ENCODE measurements around the gene ETHE1.
"Not testable (repeated sequence)": the region's sequence is repeated elsewhere in the genome, so short reads cannot be mapped to it uniquely, and the experiment has no call there.

Gene ETHE1

DNA sequence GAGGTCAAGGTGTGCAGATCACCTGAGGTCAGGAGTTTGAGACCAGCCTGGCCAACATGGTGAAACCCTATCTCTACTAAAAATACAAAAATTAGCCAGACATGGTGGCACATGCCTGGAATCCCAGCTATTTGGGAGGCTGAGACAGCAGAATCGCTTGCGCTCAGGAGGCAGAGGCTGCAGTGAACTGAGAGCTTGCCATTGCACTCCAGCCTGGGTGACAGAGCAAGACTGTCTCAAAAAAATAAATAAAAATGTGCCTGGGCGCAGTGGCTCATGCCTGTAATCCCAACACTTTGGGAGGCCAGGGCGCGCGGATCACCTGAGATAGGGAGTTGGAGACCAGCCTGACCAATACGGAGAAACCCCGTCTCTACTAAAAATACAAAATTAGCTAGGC lies 3.3 kb downstream of the ETHE1 start:
- not testable (repeated sequence) for DNase-seq

DNA sequence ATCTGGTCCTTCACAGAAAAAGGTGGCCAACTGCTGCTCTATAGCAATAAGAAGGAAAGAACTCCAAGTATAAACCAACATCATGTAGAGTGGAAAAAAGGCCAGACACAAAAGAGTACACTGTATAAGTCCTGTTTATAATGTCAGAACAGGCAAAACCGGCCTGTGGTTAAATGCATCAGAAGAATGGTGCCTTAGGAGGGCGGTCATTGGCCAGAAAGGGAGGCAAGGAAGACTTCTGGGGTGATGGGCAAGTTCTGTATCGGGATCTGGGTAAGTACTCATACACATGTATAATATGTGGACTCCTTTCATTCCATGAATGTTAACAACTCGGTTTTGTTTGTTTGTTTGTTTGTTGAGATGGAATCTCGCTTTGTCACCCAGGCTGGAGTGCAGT lies 4.1 kb downstream of the ETHE1 start:
- no peak for DNase-seq

DNA sequence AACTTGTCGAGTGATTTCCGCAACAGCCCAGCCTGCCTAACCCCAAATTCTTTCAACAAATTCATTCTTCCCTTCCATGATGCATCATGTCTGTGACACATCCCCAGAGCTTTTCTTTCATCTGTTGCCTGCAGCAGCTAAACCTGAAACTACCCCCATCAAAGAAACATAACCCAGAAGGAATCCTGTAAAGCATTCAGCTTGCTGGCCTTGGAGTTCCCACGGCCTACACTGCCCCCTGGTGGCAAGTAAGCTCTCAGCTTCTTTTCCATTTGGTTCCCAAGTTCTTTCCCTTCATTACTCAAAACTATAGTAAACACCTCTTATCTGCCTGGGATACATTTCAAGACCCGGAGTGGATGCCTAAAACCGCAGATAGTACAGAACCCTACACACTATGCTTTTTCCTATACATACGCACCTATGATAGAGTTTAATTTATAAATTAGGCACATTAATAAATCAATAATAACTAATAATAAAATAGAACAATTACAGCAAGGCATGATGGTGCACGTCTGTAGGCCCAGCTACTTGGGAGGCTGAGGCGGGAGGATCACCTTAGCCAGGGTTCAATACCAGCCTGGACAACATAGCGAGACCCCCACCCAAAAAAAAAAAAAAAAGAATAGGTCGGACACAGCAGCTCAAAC lies 7.4 kb downstream of the ETHE1 start:
- peak; percentile 80 for DNase-seq

DNA sequence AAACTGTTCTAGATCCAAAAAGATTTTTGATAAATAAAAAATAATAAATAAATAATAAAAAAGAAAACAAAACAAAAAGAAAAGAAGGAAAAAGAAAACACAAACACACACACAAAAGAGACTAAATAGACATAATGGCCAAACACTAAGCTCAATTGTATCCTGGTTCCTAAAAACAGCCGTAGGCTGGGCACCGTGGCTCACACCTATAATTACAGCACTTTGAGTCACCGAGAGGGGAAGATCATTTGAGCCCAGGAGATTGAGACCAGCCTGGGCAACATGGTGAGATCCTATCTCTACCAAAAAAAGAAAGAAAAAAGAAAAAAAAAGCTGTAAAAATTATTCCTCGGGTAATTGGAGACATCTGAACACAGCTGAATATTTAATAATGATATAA lies 8.9 kb downstream of the ETHE1 start:
- DNase-seq: no peak

DNA sequence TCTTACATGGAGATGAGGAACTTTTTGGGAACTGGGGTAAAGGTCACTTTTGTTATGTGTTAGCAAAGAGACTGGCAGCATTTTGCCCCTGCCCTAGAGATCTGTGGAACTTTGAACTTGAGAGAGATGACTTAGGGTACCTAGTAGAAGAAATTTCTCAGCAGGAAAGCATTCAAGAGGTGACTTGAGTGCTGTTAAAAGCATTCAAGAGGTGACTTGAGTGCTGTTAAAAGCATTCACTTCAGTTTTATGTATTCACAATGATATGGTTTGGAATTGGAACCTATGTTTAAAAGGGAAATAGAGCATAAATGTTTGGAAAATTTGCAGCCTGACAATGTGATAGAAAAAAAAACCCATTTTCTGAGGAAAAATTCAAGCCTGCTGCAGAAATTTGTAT lies 14.6 kb downstream of the ETHE1 start:
- not testable (repeated sequence) for DNase-seq

DNA sequence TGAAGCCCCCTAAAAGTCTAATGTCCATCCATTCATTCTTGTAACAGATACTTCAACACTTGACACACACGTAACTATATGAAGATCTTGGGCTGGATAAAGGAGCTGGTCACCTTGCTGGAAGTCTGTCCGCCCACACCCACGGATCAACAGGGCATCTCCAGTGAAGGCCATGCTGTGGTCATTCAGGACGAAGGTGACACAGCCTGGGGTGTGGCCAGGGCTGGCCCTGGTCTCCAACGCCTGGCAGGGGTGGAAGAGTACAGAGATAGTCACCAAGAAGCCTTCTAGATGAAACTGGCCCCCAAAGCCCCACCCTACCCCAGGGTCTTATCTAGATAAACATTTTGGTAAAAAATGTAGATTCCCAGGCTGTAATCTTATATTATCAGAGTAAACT lies 15.7 kb downstream of the ETHE1 start:
- no peak for DNase-seq

DNA sequence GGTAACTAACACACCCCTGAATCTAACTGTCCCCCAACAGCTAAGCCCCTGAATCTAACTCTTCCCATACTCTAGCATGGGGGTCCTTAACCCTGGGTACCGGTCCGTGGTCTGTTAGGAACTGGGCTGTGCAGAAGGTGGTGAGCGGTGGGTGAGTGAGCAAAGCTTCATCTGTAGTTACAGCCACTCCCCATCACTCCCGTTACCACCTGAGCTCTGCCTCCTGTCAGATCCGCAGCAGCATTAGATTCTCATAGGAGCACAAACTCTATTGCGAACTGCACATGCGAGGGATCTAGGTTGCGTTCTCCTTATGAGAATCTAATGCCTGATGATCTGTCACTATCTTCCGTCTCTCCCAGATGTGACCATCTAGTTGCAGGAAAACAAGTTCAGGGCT lies 16.3 kb downstream of the ETHE1 start:
- DNase-seq: no peak

DNA sequence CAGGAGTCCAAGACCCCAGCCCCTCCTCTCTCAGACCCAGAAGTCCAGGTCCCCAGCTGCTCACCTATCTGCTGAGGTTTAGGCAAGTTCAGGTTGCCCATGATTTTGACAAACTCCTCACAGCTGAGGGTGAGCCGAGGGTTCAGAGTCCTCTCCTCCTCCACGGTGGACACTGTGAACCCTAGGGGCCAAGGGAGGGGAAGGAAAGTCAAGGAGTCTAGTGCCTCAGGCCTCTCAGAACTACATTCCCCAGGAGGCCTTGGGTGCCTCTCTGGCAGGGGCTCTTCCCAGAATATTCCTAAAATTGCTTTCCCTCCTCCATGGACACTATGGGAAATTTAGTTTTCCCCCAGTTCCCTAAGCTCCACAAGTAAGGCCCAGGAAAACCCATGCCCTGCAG lies 19.1 kb downstream of the ETHE1 start:
- DNase-seq: no peak

DNA sequence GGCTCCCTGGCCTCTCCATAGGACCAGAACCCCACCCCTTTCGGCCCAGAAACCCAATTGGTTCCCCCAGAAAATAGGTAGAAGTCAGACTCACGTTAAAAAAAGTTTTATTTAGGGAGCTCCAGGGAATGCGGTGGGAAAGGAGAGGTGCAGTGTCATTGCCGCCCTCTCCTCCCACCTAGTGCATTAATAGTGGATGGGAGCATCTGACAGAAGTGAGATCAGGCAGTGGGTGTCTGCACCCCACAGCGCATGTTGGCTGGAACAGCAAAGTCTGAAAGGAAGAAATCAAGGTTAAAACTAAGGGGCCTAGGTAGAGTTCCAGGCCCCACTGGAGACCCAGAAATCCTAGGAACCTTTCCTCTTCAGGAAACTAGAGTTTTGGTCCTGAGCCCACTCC lies 20.4 kb downstream of the ETHE1 start:
- no peak for DNase-seq

DNA sequence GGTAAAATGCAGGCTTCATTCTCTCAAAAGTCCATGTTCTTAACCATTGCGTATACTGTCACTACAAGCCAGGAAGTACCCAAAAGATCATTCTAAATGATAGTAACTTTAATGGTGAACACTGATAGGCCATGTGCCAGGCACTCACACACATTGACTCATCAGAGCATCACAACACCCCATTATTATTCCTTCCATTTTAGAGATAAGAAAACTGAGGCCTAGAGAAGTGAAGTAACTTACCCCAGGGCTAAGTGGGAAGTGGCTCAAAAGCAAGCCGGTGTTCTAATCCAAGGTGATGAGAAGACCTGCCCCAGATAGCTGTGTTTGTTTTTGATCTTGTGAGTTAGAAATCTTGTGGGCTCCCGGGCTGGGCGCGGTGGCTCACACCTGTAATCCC lies 21.1 kb downstream of the ETHE1 start:
- DNase-seq: no peak

DNA sequence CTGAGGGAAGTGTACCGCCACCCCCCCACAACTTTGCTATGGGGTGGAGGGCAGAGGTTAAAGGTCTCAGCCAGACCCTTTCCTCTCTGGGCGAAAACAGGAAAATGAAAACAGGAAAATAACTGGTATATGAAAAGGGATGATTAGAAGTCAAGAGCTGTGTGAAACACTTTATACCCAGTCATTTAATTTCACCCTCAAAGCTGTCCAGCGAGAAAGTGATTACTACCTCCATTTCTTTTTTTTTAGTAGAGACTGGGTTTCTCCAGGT lies 21.9 kb downstream of the ETHE1 start:
- no peak for DNase-seq

DNA sequence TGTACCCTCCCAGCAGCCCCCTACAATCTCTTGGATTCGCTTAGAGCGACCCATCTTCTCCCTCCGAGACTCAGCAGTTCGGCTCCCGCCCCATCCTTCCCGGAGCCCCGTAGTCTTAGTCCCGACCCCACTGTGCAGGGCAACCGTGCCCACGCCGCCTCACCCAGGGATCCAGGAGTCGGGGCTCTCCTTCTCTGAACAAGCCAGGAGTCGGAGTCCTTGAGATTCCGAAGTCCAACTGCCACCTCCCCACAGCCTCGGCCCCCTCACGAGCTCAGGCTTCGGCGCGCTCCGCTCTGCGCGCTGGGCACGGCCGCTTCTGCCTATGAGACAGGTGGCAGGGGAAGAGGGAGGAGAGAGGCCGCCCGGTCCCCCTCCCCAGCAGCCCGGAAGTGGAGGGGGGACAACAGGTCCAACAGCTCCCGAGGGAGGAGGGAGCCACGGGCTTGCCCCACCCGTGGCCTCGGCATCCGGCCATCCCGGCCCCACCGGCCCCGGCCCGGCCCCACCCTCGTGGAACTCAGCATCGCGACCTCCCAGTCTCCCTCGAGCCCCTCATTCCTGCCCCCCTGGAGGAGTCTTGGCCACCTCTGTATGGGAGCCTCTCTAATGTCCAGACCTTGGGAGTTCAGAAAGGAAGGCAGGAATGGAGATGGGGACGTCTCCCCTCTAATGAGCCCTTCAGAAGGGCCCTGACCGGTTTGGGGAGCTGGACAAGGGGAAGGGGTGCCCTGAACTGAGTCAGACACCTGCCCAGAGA lies 22.4 kb downstream of the ETHE1 start, which contains the start of gene PHLDB3:
Gene PHLDB3, minus strand, starts transcription at position 321 of the 760 bp plus-strand sequence. CDS start 628 bp downstream, outside the sequence.
- no peak for DNase-seq

DNA sequence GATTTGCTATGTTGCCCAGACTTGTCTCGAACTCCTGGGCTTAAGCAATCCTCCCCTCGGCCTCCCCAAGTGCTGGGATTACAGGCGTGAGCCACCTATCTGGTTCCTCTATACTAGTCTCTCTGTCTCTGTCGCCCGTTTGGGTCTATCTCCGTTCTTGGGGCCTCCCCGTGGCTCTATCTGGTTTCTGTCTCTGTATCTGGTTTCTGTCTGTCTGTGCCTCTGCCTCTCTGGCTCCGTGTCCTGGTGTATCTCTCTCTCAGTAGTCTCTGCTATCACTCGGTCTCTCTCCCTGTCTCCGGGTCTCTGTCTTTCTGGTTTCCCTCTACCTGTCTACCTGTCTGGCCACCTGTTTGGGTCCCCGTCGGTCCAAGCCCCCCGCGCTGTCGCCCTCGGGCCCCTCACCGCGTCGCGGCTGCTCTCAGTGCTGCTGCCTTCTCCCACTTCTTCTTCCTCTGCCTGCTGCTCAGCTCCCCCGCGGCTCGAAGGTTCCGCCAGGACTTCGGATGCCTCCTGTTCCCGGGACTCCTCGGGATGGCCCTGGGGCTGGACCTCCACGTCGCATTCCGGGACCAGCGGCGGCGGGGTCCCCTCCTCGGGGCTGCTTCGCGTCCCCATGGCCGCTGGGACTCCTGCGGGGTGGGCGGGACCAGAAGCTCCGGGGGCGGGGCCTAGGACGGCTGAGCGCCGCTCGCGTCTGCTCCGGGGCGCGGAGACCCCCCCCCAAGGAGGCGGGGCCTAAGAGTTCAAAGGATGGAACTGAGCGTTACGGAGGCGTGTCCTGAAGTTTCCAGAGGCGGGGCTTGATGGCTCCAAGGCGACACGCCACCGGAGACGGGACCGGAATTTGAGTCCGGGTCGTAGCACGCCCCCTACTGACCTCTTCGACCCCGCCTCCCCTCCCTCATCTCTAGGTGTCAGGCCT lies 23.2 kb downstream of the ETHE1 start:
- peak; percentile 99 for DNase-seq

DNA sequence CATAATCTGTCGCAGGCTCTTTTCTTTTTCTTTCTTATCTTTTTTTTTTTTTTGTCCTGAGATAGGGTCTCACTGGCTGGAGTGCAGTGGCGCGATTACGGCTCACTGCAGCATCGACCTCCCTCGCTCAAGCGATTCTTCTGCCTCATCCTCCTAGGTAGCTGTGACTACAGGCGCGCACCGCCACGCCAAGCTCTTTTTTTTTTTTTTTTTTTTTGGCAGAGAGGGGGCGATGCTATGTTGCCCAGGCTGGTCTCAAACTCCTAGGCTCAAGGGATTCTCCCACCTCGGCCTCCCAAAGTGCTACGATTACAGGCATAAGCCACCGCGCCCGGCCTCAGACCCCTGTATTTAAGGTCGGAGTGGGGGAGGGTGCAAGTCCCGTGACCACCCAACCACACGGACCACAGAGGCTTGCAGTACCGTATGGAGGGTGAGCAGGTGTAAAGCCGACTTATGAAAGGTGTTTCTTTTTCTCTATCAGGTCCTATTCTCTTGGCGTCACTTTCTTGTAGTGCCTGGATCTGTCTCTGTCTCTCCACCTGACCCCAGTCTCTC lies 24.5 kb downstream of the ETHE1 start:
- no peak for DNase-seq

DNA sequence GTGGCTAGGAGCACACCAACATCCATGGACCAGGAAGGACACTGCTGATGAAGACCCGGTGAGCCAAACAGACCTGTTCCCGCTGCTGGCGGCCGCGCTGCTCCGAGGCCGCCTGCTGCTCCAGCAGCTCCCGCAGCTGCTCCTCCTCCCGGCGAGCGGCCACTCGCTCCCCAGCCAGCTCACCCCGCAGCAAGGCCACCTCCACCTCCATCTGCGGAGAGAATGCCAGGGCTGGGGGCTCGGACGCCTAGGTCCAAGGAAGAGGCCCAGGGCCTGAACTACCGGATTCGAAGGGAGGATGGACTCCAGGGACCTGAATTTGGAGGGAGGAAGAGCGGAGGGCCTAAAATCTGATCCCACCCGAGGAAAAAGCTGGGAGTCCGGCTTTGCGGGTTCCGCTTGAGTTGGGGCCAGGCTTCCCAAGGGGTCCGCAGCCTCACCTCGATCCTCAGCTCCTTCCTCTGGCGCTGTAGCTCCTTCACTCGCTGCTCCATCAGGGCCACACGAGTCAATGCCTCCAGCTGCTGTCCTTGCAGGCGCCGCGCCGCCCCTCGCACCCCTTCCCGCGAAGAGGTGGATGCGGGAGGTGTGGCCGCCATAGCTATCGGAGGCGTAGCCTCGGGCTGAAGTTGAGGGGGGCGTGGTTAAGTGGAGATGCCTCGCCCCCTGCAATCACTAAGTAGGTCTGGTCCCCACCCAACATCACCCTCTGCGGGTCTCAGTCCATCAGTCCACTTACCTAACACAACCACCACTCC lies 25.2 kb downstream of the ETHE1 start:
- no peak for DNase-seq

DNA sequence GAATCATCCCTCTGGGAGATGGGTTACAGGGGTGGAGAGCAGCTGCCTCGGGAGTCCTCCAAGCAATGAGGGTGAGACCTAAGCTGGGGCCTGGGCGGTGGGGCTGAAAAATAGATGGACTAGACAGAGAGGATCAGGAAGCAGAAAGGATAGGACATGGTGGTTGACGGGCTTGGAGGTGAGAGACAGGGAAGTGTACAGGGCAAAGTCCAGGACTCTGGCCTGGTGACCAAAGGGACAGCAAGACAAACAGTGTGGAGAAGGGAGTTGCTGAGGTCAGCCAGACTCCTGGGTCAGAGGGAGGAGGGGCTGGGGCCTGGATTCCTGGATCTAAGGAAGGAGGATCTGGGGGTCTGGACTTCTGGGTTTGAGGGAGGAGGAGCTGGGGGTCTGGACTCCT lies 28.0 kb downstream of the ETHE1 start:
- DNase-seq: no peak

DNA sequence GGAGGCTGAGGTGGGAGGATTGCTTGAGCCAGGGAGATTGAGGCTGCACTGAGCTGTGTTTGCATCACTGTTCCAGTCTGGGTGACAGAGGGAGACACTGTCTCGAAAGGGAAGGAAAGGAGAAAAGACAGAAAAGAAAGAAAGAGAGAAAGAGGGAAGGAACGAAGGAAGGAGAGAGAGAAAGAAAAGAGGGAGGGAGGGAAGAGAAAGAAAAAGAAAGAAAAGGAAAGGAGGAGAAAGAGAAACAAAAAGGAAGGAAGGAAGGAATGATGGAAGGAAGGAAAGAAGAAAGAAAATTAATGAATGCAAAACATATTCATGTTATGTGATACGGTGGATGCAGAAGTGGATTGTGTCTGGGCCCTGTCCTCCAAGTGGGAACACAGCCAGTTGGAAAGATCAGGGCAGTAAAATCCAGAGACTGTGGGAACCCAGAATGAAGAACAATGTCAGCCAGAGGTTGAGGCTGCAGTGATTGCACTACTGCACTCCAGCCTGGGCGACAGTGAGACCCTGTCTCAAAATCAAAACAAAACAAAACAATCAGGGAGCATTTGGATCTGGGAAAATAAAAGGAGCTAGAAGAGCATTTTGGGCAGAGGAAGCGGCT lies 28.7 kb downstream of the ETHE1 start:
- no peak for DNase-seq

DNA sequence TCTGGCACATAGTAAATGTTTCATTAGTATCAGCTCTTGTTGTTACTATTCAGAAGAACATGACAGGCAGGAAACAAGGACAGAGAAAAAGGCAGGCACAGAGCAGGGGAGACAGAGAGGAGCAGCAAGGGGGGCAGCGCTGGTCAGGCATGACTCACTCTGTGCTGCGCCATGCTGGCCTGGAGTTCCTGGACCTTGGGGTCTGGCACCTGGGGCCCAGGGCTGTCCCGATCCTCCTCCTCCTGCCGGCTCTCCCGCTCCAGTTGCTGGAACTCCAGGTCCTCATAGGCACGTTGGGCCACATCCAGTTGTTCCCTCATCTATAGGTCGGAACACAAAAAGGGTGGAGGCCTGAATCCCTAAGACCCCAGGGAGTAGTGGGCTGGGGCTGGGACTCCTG lies 30.0 kb downstream of the ETHE1 start:
- DNase-seq: no peak

DNA sequence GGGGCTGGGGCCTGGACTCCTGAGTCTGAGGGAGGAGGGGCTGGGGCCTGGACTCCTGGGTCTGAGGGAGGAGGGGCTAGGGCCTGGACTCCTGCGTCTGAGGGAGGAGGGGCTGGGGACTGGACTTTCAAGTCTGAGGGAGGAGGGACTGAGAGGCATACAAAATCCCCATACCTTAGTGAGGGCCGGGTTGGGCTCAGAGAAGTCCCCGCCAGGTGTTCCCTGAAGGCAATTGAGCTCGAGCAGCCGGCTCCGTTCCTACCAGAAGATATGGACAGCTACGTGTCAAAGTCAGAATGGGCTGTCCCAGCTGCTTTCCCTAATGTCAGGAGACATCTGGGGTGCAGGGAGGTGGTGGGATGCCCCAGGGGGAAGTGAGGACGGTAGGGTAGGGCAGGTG lies 31.9 kb downstream of the ETHE1 start:
- no peak for DNase-seq

DNA sequence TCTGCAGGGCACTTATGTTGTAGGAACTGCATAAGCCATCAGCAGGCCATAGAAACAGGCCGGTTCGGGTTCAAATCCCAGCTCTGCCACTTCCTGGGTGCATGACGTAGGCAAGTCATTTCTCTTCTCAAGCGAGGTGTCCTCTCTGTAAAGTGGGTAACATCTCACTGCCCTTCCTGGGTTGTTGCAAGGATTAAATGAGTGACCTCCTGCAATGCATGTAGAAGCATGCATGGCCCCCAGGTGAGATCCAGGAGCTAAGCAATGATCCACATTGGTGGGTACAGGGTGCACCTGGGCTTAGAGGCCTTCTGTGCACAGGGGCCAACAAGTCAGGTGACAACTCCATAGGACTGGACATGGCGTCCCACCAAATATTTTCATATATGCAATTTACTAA lies 36.2 kb downstream of the ETHE1 start:
- no peak for DNase-seq

DNA sequence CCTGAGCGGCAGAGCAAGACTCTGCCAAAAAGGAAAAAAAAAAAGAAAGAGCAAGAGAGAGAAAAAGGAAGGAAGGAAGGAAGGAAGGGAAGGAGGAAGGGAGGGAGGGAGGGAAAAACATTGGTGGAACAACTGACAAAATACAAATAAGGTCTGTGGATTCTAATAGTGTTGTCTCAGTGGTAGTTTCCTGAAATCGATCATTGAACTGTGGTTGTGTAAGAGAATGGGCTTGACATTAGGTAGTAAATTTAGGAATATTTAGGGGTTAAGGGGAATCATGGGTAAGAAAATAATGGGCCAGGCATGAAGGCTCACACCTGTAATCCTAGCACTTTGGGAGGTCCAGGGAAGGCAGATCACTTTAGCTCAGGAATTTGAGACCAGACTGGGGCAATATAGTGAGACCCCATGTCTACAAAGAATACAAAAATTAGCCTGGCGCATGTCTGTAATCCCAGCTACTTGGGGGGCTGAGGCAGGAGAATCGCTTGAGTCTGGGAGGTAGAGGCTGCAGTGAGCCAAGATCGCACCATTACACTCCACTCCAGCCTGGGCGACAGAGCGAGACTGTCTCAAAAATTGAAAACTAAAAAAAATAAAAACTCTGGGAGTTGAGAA lies 36.9 kb downstream of the ETHE1 start:
- DNase-seq: no peak

DNA sequence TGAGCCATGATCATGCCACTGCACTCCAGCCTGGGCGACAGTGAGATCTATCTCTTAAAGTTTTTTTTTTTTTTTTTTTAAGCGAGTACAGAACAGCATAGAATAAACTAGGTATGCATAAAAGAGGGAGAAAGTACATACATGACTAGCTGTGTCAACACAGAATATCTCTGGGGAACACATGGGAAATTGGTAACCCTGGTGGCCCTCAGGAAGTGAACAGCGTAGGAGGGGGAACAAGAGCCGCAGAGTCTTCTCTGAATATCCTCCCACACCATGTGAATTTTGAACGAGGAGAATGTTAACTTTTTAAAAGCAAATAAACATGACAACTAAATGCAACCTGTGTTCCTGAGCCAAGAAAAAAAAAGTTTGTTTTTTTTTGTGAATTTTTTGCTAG lies 37.7 kb downstream of the ETHE1 start:
- no peak for DNase-seq
